ENCODE measurements around the gene FTHL17. TPM values are rescaled to one million over a fixed set of nuclear protein-coding genes. Genes with fewer than 3 reads are reported as not detected.

The FTHL17 gene
- total and polyA plus RNA-seq, 4 donors: not detected

DNA sequence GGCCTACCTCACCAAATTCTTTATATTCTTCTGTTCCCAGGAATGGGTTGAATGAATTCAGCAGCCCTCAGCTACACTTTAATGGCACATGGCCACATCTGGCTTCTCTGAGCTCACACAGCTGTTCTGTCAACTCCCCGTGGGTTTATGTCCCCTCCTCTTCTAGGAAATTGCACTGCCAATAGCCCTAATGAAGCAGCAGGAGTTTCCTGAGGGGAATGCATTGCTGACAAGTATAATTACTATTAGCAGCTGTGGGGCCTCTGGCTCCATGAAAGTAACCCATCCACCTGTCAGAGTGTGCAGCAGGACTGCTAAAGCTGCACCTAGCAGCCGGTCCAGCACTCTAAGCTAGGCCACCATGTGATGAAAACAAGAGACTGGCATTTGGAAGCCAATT, 50.3 kb downstream of the FTHL17 start:
- ATAC-seq (ENCODE audit: low FRiP score): no peak
- intact Hi-C loops (cut with DNase I): no loop called here

More for the DNA sequence above, 50.3 kb downstream of the FTHL17 start:
- no peak for DNase-seq
- no peaks in the 10 kb centered on the region for H3K9me3 ChIP-seq (ENCODE audit: control insufficient read depth, low read length)
- 51 to 61% methylated on average over 2 of the region's 2 CpGs for WGBS, 2 donors
- no peaks in the 10 kb centered on the region for H3K4me1 ChIP-seq (ENCODE audit: control insufficient read depth in 1 of 2, insufficient read depth in 2 of 2, low read length in 2 of 2)
- no peak overlapping the region for H3K27ac ChIP-seq (ENCODE audit: low read depth in 1 of 2, low read length in 2 of 2)
- no peaks in the 10 kb centered on the region for H3K27me3 ChIP-seq (ENCODE audit: control insufficient read depth in 1 of 2, insufficient read depth in 2 of 2, low read length in 1 of 2)
- H3K4me3 ChIP-seq (ENCODE audit: low read length in 2 of 2): no peak overlapping the region
- no peaks in the 10 kb centered on the region for H3K36me3 ChIP-seq (ENCODE audit: control insufficient read depth in 1 of 2, insufficient read depth in 2 of 2, low read length in 1 of 2)

Other genes starting within 250 kb of the FTHL17 start
- 10 to 100 TPM; 16.9 to 18.0 TPM for gene TAB3, start 182.8 kb downstream of the FTHL17 start, total RNA-seq
- 1 to 10 TPM; 4.5 to 7.4 TPM for gene TAB3, start 182.8 kb downstream of the FTHL17 start, polyA plus RNA-seq